OCI-LY3 (cell line): ENCODE data around the gene SEC16B.

Source experiments
- H2AFZ ChIP-seq: fragments of 200-600, 300-600 bp; shearing (Covaris generic); 2 replicates; pipeline ENCODE4 v1.6.0; 2014; ENCODE audit warnings: antibody characterized with exemption, low read depth, low read length
- H3K27ac ChIP-seq: fragments of 200-600, 300-600 bp; sonication (generic); 2 replicates; pipeline ENCODE4 v1.5.1; 2014; ENCODE audit warnings: mild to moderate bottlenecking, low read length, moderate library complexity, mixed read lengths
- H3K27me3 ChIP-seq: fragments of 200-600, 300-600 bp; sonication (generic); 2 replicates; pipeline ENCODE4 v1.6.1; 2014; ENCODE audit warnings: low read depth, low read length, mixed read lengths
- H3K36me3 ChIP-seq: fragments of 200-600, 300-600 bp; sonication (generic); replicated peaks from 2 replicates; pipeline ENCODE3; 2014; ENCODE audit warnings: low read depth, low read length, mixed read lengths
- H3K4me1 ChIP-seq: fragments of 300-600, 200-600 bp; sonication (generic); 2 replicates; pipeline ENCODE4 v1.6.1; 2014; ENCODE audit warnings: low read length, mixed read lengths
- H3K4me2 ChIP-seq: fragments of 200-600, 300-600 bp; sonication (generic); 2 replicates; pipeline ENCODE4 v1.6.1; 2014; ENCODE audit warnings: low read length, mixed read lengths
- H3K4me3 ChIP-seq: fragments of 300-600, 200-600 bp; sonication (generic); 2 replicates; pipeline ENCODE4 v1.5.1; 2014; ENCODE audit warnings: antibody characterized with exemption, mild to moderate bottlenecking, low read length, moderate library complexity
- H3K79me2 ChIP-seq: fragments of 300-600, 200-600 bp; shearing (Covaris generic); 2 replicates; pipeline ENCODE4 v1.6.1; 2014; ENCODE audit warnings: mild to moderate bottlenecking, low read length, mixed read lengths
- H3K9ac ChIP-seq: fragments of 300-600, 200-600 bp; shearing (Covaris generic); 2 replicates; pipeline ENCODE4 v1.6.0; 2014; ENCODE audit warnings: mild to moderate bottlenecking, low read length, moderate library complexity
- H3K9me3 ChIP-seq: fragments of 200-600, 300-600 bp; shearing (Covaris generic); 2 replicates; pipeline ENCODE4 v1.6.1; 2014; ENCODE audit warnings: low read length, mixed read lengths; ENCODE audit not compliant: insufficient read depth
- H4K20me1 ChIP-seq: fragments of 200-600, 300-600 bp; sonication (generic); 2 replicates; pipeline ENCODE4 v1.6.1; 2016; ENCODE audit warnings: low read length, mixed read lengths; ENCODE audit not compliant: insufficient read depth
- CTCF ChIP-seq: fragments of 200-600, 300-600 bp; sonication (generic); IDR thresholded peaks from 2 replicates; pipeline ENCODE4 v1.5.1; 2014; ENCODE audit warnings: antibody characterized with exemption, low read length, low read depth
- EZH2phosphoT487 ChIP-seq: fragments of 200-600 bp; shearing (Covaris generic); IDR thresholded peaks from 2 replicates; pipeline ENCODE4 v1.6.1; 2018; ENCODE audit warnings: antibody characterized with exemption, mixed run types, low read depth

Gene SEC16B

GRCh38 chr1:177907000-177907399 lies 62.9 kb downstream of the SEC16B start:
- Histone ChIP-seq H2AFZ (no peak overlapping the region), H3K27ac (no peak overlapping the region), H4K20me1 (no peaks in the 10 kb centered on the region), H3K36me3 (no peaks in the 10 kb centered on the region), H3K4me3 (no peak overlapping the region), H3K4me2 (no peak overlapping the region), H3K27me3 (peaks cover 59% of the 10 kb centered on the region; the same call in 1 of the 2 replicates), H3K4me1 (no peaks in the 10 kb centered on the region), H3K9ac (no peak overlapping the region), H3K79me2 (no peaks in the 10 kb centered on the region), H3K9me3 (no peaks in the 10 kb centered on the region)
- TF ChIP-seq EZH2phosphoT487 (no peak), CTCF (no peak)

- H3K27me3 ChIP-seq, result peaks cover 69% of the 10 kb centered on the region; the same call in 1 of the 2 replicates
- no peaks in the 10 kb centered on the region for H3K79me2 ChIP-seq
- H3K36me3 ChIP-seq, result no peaks in the 10 kb centered on the region
- H3K9ac ChIP-seq, result no peak overlapping the region
- H3K27ac ChIP-seq, result no peak overlapping the region
- TF ChIP-seq CTCF, result no peak
- no peak for TF ChIP-seq EZH2phosphoT487
- no peak overlapping the region for H3K4me3 ChIP-seq
- H2AFZ ChIP-seq, result no peak overlapping the region
- H4K20me1 ChIP-seq, result no peaks in the 10 kb centered on the region
- no peaks in the 10 kb centered on the region for H3K4me1 ChIP-seq
- no peak overlapping the region for H3K4me2 ChIP-seq
- H3K9me3 ChIP-seq, result no peaks in the 10 kb centered on the region
Measured at GRCh38 chr1:177905686-177906085, 64.2 kb downstream of the SEC16B start.

GRCh38 chr1:177902266-177902665 lies 67.6 kb downstream of the SEC16B start:
- Histone ChIP-seq H3K36me3 (no peaks in the 10 kb centered on the region), H4K20me1 (no peaks in the 10 kb centered on the region)
- no peak for TF ChIP-seq EZH2phosphoT487
- no peak for TF ChIP-seq CTCF

GRCh38 chr1:177897998-177898654 lies 71.7 kb downstream of the SEC16B start:
- Histone ChIP-seq H3K4me3 (no peak overlapping the region), H3K9me3 (no peaks in the 10 kb centered on the region), H3K27me3 (peaks cover 36% of the 10 kb centered on the region), H4K20me1 (no peaks in the 10 kb centered on the region), H3K27ac (no peak overlapping the region), H3K4me1 (no peaks in the 10 kb centered on the region), H3K9ac (no peak overlapping the region), H3K36me3 (no peaks in the 10 kb centered on the region), H3K79me2 (no peaks in the 10 kb centered on the region), H2AFZ (no peak overlapping the region), H3K4me2 (no peak overlapping the region)
- TF ChIP-seq EZH2phosphoT487 (no peak), CTCF (no peak)

More at GRCh38 chr1:177902266-177902665, 67.6 kb downstream of the SEC16B start:
- H3K9me3 ChIP-seq, result no peaks in the 10 kb centered on the region
- H3K79me2 ChIP-seq, result no peaks in the 10 kb centered on the region
- H2AFZ ChIP-seq, result no peak overlapping the region
- no peak overlapping the region for H3K9ac ChIP-seq
- H3K4me2 ChIP-seq, result no peak overlapping the region
- H3K4me1 ChIP-seq, result no peaks in the 10 kb centered on the region
- H3K27me3 ChIP-seq, result peaks cover 51% of the 10 kb centered on the region; the same call in 1 of the 2 replicates
- H3K27ac ChIP-seq, result no peak overlapping the region
- no peak overlapping the region for H3K4me3 ChIP-seq
